ENCODE data around the gene KHDRBS2.

KHDRBS2 gene

DNA sequence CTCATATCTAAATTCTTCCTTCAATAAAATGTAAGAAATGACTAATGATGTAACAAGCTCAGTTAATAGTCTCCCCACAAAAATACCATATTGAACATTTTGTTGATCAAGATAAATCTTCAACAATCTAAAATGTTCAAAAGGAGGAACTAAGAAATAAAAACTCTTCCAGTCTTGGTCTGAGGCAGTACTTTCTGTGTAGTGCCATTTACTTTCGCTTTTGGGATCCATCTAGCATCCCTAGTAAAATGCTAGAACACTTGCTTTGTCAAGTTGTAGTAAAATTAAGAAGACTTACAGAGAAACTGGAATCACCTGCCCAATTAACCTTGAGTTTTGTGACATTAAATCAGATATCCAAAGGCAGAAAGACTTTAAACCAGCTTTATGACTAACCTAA, 246.4 kb downstream of the KHDRBS2 start:
- peaks cover 15% of the 10 kb centered on the region; the same call in 1 of the 2 replicates for H3K4me1 ChIP-seq (ENCODE audit: insufficient read depth, low read length)
- H3K9ac ChIP-seq (ENCODE audit: low read depth, low read length) = no peak overlapping the region
- no peaks in the 10 kb centered on the region; the same call in 1 of the 2 replicates for H3K9me3 ChIP-seq (ENCODE audit: control insufficient read depth, insufficient read depth, low read length)
- no peaks in the 10 kb centered on the region for H3K36me3 ChIP-seq (ENCODE audit: insufficient read depth, low read length)

DNA sequence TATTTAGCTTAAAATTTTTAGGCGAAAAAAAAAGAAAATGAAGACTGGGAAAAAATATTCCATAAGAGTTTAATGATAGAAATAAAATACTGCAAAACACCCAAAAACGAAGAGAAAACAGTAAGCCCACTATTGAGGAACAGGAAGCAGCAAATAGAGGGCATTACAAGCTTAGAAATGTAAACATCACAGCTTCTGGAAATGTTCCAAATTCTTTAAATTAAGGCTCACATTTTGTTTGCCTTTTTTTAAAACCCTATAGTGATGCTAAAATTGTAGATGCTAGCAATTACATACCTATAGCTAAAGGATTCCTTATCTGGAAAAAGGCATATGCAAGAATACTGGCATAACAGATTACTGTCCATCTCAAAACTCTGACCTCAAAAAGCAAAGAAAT, 248.6 kb downstream of the KHDRBS2 start:
- no peak overlapping the region for H3K9ac ChIP-seq (ENCODE audit: low read depth, low read length)
- peaks cover 15% of the 10 kb centered on the region; the same call in 1 of the 2 replicates for H3K4me1 ChIP-seq (ENCODE audit: insufficient read depth, low read length)
- H3K36me3 ChIP-seq (ENCODE audit: insufficient read depth, low read length) = no peaks in the 10 kb centered on the region
- H3K9me3 ChIP-seq (ENCODE audit: control insufficient read depth, insufficient read depth, low read length) = peaks cover 5% of the 10 kb centered on the region; the same call in 1 of the 2 replicates

- Histone ChIP-seq H3K4me1 (ENCODE audit: insufficient read depth, low read length) (peaks cover 15% of the 10 kb centered on the region; the same call in 1 of the 2 replicates), H3K9me3 (ENCODE audit: control insufficient read depth, insufficient read depth, low read length) (peaks cover 5% of the 10 kb centered on the region; the same call in 1 of the 2 replicates), H3K36me3 (ENCODE audit: insufficient read depth, low read length) (no peaks in the 10 kb centered on the region), H3K9ac (ENCODE audit: low read depth, low read length) (no peak overlapping the region)
Observed at GRCh38 chr6:62035952-62036351, 250.1 kb downstream of the KHDRBS2 start.

- H3K36me3 ChIP-seq (ENCODE audit: insufficient read depth, low read length) = no peaks in the 10 kb centered on the region
Observed at GRCh38 chr6:62013719-62014118, 272.3 kb downstream of the KHDRBS2 start.

GRCh38 chr6:62009445-62009844, 276.6 kb downstream of the KHDRBS2 start:
- Histone ChIP-seq H3K36me3 (ENCODE audit: insufficient read depth, low read length) (no peaks in the 10 kb centered on the region), H3K9ac (ENCODE audit: low read depth, low read length) (no peak overlapping the region), H3K4me1 (ENCODE audit: insufficient read depth, low read length) (no peaks in the 10 kb centered on the region), H3K9me3 (ENCODE audit: control insufficient read depth, insufficient read depth, low read length) (no peaks in the 10 kb centered on the region)

More at GRCh38 chr6:62013719-62014118, 272.3 kb downstream of the KHDRBS2 start:
- H3K4me1 ChIP-seq (ENCODE audit: insufficient read depth, low read length) = no peaks in the 10 kb centered on the region
- no peak overlapping the region for H3K9ac ChIP-seq (ENCODE audit: low read depth, low read length)
- no peaks in the 10 kb centered on the region for H3K9me3 ChIP-seq (ENCODE audit: control insufficient read depth, insufficient read depth, low read length)

DNA sequence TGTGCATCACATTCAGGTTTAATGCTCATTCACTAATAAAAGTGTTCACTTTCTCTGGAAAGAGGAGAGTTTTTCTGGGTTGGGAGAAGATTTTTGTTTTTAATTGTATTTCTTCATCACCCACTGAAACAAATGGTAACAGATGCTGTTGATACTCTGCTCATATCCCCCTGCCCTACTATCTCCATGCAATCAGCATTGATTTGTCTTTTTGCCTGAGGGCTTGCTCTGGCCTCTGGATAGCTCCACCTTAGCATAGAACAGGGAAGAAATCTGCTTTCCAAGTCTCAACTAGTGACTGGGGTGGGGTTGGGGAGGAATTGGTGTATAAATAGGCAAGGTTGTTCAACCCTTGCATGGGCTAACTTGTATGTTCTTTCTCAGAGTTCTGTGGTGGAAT, 296.4 kb downstream of the KHDRBS2 start:
- no peaks in the 10 kb centered on the region for H3K36me3 ChIP-seq (ENCODE audit: insufficient read depth, low read length)

GRCh38 chr6:61980622-61981021, 305.4 kb downstream of the KHDRBS2 start:
- Histone ChIP-seq H3K9ac (ENCODE audit: low read depth, low read length) (no peak overlapping the region), H3K9me3 (ENCODE audit: control insufficient read depth, insufficient read depth, low read length) (no peaks in the 10 kb centered on the region), H3K36me3 (ENCODE audit: insufficient read depth, low read length) (no peaks in the 10 kb centered on the region), H3K4me1 (ENCODE audit: insufficient read depth, low read length) (peaks cover 7% of the 10 kb centered on the region)

More for the DNA sequence above, 296.4 kb downstream of the KHDRBS2 start:
- Histone ChIP-seq H3K9me3 (ENCODE audit: control insufficient read depth, insufficient read depth, low read length) (no peaks in the 10 kb centered on the region), H3K4me1 (ENCODE audit: insufficient read depth, low read length) (no peaks in the 10 kb centered on the region), H3K9ac (ENCODE audit: low read depth, low read length) (no peak overlapping the region)

DNA sequence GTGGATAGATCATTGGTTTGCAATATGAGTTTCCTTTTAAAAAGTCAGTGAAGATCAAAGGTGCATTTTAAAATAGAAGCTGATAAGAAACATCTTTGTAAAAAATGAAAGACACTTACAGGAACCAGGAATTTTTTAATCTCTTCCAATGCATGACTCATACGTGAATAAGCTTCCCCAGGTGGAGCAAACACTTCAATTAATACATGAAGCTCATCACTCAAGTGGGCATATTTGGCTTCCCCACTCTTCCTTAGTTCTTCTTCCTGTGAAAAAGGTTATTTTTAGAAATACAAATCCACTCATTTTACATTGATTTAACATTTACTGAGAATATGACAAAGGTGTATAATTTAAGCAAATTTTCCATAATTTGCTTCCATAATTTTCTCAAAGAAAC, 308.1 kb downstream of the KHDRBS2 start:
- Histone ChIP-seq H3K4me1 (ENCODE audit: insufficient read depth, low read length) (peaks cover 7% of the 10 kb centered on the region), H3K36me3 (ENCODE audit: insufficient read depth, low read length) (no peaks in the 10 kb centered on the region), H3K9me3 (ENCODE audit: control insufficient read depth, insufficient read depth, low read length) (no peaks in the 10 kb centered on the region), H3K9ac (ENCODE audit: low read depth, low read length) (no peak overlapping the region)

DNA sequence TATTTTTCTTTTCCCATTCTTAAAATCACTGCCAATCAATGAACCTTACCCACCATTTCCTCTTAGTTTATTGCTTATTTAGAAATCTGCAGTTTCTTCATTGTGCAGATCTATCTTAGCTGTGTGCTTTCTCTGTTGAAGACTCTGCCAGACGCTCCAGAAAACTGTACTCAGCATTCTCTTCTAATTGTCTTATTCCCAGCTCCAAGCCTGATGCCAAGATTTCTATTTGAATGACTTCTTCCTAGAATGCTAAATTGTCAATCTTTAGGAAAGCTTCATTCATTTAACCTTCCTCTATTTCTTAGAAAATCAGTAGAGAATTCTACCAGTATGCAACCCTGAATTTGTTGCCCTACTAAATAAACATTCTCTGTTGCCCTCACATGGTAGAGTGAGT, 308.9 kb downstream of the KHDRBS2 start:
- Histone ChIP-seq H3K9ac (ENCODE audit: low read depth, low read length) (no peak overlapping the region), H3K9me3 (ENCODE audit: control insufficient read depth, insufficient read depth, low read length) (no peaks in the 10 kb centered on the region), H3K36me3 (ENCODE audit: insufficient read depth, low read length) (no peaks in the 10 kb centered on the region), H3K4me1 (ENCODE audit: insufficient read depth, low read length) (peaks cover 7% of the 10 kb centered on the region)

- no peaks in the 10 kb centered on the region for H3K36me3 ChIP-seq (ENCODE audit: insufficient read depth, low read length)
- peaks cover 5% of the 10 kb centered on the region for H3K9me3 ChIP-seq (ENCODE audit: control insufficient read depth, insufficient read depth, low read length)
- H3K9ac ChIP-seq (ENCODE audit: low read depth, low read length) = no peak overlapping the region
- H3K4me1 ChIP-seq (ENCODE audit: insufficient read depth, low read length) = no peaks in the 10 kb centered on the region
Observed at GRCh38 chr6:61959196-61959595, 326.8 kb downstream of the KHDRBS2 start.

- Histone ChIP-seq H3K36me3 (ENCODE audit: insufficient read depth, low read length) (no peaks in the 10 kb centered on the region), H3K9ac (ENCODE audit: low read depth, low read length) (no peak overlapping the region), H3K9me3 (ENCODE audit: control insufficient read depth, insufficient read depth, low read length) (peaks cover 5% of the 10 kb centered on the region), H3K4me1 (ENCODE audit: insufficient read depth, low read length) (no peaks in the 10 kb centered on the region)
Observed at GRCh38 chr6:61953851-61954250, 332.2 kb downstream of the KHDRBS2 start.

DNA sequence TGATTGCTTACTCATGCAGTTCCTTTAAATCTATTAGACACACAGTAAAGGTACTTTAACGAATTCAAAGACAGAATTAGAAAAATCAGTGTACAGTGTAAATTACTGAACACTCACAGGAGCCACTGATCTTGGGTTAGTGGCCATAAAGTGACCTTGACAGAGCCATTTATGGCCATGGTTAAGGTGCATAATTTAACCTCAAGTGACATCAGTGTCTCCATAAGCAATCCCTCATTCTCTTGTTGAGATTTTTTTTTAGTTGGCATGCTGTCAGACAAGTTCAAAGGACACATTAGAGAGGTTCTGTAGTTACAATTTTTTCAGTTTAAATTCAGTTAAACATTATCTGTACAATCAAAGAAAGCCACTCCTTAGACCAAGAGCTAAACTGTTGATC, 334.4 kb downstream of the KHDRBS2 start:
- Histone ChIP-seq H3K9ac (ENCODE audit: low read depth, low read length) (no peak overlapping the region), H3K36me3 (ENCODE audit: insufficient read depth, low read length) (no peaks in the 10 kb centered on the region), H3K4me1 (ENCODE audit: insufficient read depth, low read length) (no peaks in the 10 kb centered on the region), H3K9me3 (ENCODE audit: control insufficient read depth, insufficient read depth, low read length) (no peaks in the 10 kb centered on the region; the same call in 1 of the 2 replicates)

- no peaks in the 10 kb centered on the region for H3K9me3 ChIP-seq (ENCODE audit: control insufficient read depth, insufficient read depth, low read length)
- H3K36me3 ChIP-seq (ENCODE audit: insufficient read depth, low read length) = no peaks in the 10 kb centered on the region
- H3K4me1 ChIP-seq (ENCODE audit: insufficient read depth, low read length) = no peaks in the 10 kb centered on the region
- H3K9ac ChIP-seq (ENCODE audit: low read depth, low read length) = no peak overlapping the region
Observed at GRCh38 chr6:61950811-61951210, 335.2 kb downstream of the KHDRBS2 start.

- no peaks in the 10 kb centered on the region for H3K4me1 ChIP-seq (ENCODE audit: insufficient read depth, low read length)
- no peaks in the 10 kb centered on the region for H3K36me3 ChIP-seq (ENCODE audit: insufficient read depth, low read length)
- H3K9me3 ChIP-seq (ENCODE audit: control insufficient read depth, insufficient read depth, low read length) = no peaks in the 10 kb centered on the region
- H3K9ac ChIP-seq (ENCODE audit: low read depth, low read length) = no peak overlapping the region
Observed at GRCh38 chr6:61949971-61950370, 336.1 kb downstream of the KHDRBS2 start.

DNA sequence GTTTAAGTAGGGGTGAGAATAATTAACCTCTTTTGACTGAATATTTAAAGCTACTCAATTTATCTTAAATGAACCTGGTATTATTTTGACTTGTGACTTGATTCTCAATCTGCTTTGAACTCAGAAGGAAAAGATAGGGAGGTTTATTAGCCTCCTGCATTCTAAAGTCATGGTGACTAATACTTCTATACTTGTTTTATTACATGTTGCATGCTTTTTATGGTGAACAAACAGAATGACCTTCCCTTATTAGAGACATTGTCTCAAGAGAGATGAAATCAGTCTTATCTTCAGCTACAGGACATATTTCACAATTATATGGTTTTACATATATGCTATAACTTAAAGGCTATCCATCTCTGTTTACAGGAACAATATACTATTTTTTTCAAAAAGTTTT, 336.9 kb downstream of the KHDRBS2 start:
- H3K9ac ChIP-seq (ENCODE audit: low read depth, low read length) = no peak overlapping the region
- H3K9me3 ChIP-seq (ENCODE audit: control insufficient read depth, insufficient read depth, low read length) = no peaks in the 10 kb centered on the region
- no peaks in the 10 kb centered on the region for H3K4me1 ChIP-seq (ENCODE audit: insufficient read depth, low read length)
- H3K36me3 ChIP-seq (ENCODE audit: insufficient read depth, low read length) = no peaks in the 10 kb centered on the region

Data from ES-I3 (cell line).